Breast epithelium (tissue), 3 donors: ENCODE results near the gene MT2A.

Experiments
- POLR2A ChIP-seq: fragments of 450-650 bp; IDR thresholded peaks from one replicate; pipeline ENCODE4 v1.6.1; 2016; ENCODE audit warnings: antibody characterized with exemption, mild to moderate bottlenecking, moderate library complexity
- TF ChIP-seq, protein P1 (sequence below), 3 donors: fragments of 450-650 bp; IDR thresholded peaks; one replicate each; pipeline ENCODE4 v1.5.1; 2016 to 2017; ENCODE audit warnings: antibody characterized with exemption in 3 of 3, mild to moderate bottlenecking in 3 of 3, moderate library complexity in 3 of 3

DNA sequence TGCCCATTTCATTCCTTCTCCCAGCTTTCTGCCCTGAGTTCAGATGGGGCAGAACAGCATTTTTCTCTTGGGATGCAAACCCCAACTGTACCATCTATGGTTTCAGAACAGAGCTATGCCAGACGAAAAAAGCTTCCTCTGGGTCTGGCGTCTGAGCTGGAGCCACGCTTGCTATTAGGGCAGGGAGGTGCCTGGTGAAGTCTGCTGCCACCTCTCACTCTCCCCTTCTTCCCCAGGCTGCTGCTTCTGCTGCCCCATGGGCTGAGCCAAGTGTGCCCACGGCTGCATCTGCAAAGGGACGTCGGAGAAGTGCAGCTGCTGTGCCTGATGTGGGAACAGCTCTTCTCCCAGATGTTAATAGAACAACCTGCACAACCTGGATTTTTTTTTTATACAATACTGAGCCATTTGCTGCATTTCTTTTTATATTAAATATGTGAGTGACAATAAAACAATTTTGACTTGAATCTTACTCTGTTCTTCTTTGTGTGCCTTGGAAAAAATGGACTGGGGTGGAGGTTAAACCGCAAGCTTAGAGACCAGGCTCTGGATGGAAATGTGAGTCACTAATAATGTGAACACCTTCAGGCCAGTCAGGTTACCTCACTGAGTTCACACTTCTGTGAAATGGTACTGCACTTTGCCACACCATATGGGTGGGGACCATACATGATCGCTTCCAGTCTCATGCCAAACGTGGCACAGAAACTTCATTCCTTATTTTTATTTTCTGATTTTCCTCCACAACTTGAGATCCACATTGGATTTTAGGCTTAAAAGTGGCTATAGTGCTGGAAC, 28.4 kb downstream of the MT2A start:
- TF ChIP-seq, protein P1, sequence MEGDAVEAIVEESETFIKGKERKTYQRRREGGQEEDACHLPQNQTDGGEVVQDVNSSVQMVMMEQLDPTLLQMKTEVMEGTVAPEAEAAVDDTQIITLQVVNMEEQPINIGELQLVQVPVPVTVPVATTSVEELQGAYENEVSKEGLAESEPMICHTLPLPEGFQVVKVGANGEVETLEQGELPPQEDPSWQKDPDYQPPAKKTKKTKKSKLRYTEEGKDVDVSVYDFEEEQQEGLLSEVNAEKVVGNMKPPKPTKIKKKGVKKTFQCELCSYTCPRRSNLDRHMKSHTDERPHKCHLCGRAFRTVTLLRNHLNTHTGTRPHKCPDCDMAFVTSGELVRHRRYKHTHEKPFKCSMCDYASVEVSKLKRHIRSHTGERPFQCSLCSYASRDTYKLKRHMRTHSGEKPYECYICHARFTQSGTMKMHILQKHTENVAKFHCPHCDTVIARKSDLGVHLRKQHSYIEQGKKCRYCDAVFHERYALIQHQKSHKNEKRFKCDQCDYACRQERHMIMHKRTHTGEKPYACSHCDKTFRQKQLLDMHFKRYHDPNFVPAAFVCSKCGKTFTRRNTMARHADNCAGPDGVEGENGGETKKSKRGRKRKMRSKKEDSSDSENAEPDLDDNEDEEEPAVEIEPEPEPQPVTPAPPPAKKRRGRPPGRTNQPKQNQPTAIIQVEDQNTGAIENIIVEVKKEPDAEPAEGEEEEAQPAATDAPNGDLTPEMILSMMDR (IDR thresholded peaks at IDR 0.05) = no peak
- TF ChIP-seq POLR2A = no peak
